GM23248 (cell line): ENCODE data around the gene ZNF783. TPM values are rescaled to one million over a fixed set of nuclear protein-coding genes. Genes with fewer than 3 reads are reported as not detected.

Experiments
- DNase-seq: peaks from one replicate; pipeline ENCODE4 v3.0.0-alpha.2; 2015
- H2AFZ ChIP-seq: fragments of 200-600 bp; sonication (generic); 2 replicates; pipeline ENCODE4 v1.6.1; 2016; ENCODE audit warnings: antibody characterized with exemption
- H3F3A ChIP-seq: fragments of 200-600 bp; sonication (generic); 2 replicates; pipeline ENCODE4 v1.6.1; 2016; ENCODE audit warnings: mild to moderate bottlenecking, antibody characterized with exemption, mixed run types; ENCODE audit not compliant: insufficient read depth
- H3K27ac ChIP-seq: fragments of 200-600 bp; sonication (generic); 2 replicates; pipeline ENCODE4 v1.5.1; 2016; ENCODE audit warnings: mild to moderate bottlenecking
- H3K27me3 ChIP-seq: fragments of 200-600 bp; sonication (generic); replicated peaks from 2 replicates; pipeline ENCODE4 v1.6.1; 2016; ENCODE audit warnings: mild to moderate bottlenecking; ENCODE audit not compliant: insufficient read depth
- H3K36me3 ChIP-seq: fragments of 200-600 bp; sonication (generic); 2 replicates; pipeline ENCODE4 v1.6.1; 2016; ENCODE audit warnings: low read depth, mild to moderate bottlenecking
- H3K4me1 ChIP-seq: fragments of 200-600 bp; sonication (generic); 2 replicates; pipeline ENCODE4 v1.6.1; 2016; ENCODE audit warnings: mild to moderate bottlenecking; ENCODE audit not compliant: insufficient read depth
- H3K4me2 ChIP-seq: fragments of 200-600 bp; sonication (generic); one replicate; pipeline ENCODE4 v1.6.1; 2016; ENCODE audit warnings: mild to moderate bottlenecking; ENCODE audit not compliant: unreplicated experiment
- H3K4me3 ChIP-seq: fragments of 200-600 bp; sonication (generic); 2 replicates; pipeline ENCODE4 v1.5.1; 2016; ENCODE audit warnings: mild to moderate bottlenecking
- H3K79me2 ChIP-seq: fragments of 200-600 bp; sonication (generic); 2 replicates; pipeline ENCODE4 v1.6.1; 2016; ENCODE audit warnings: mild to moderate bottlenecking; ENCODE audit not compliant: insufficient read depth
- H3K9ac ChIP-seq: fragments of 200-600 bp; sonication (generic); 2 replicates; pipeline ENCODE4 v1.6.1; 2016; ENCODE audit warnings: mild to moderate bottlenecking
- H3K9me2 ChIP-seq: fragments of 200-600 bp; sonication (generic); 2 replicates; pipeline ENCODE4 v1.6.1; 2016; ENCODE audit warnings: mixed run types, mild to moderate bottlenecking, moderate library complexity; ENCODE audit not compliant: insufficient read depth
- H3K9me3 ChIP-seq: fragments of 200-600 bp; sonication (generic); one replicate; pipeline ENCODE4 v1.6.1; 2017; ENCODE audit warnings: low read depth
- H4K20me1 ChIP-seq: fragments of 200-600 bp; sonication (generic); 2 replicates; pipeline ENCODE4 v1.6.0; 2016; ENCODE audit not compliant: insufficient read depth
- EZH2 ChIP-seq: fragments of 200-600 bp; sonication (generic); IDR thresholded peaks from 2 replicates; pipeline ENCODE4 v1.6.1; 2018; ENCODE audit warnings: antibody characterized with exemption, mild to moderate bottlenecking; ENCODE audit not compliant: insufficient read depth, poor library complexity, severe bottlenecking
- EZH2phosphoT487 ChIP-seq: fragments of 200-600 bp; sonication (generic); IDR thresholded peaks from 2 replicates; pipeline ENCODE4 v1.6.1; 2018; ENCODE audit warnings: antibody characterized with exemption, moderate library complexity, mild to moderate bottlenecking, low read depth; ENCODE audit not compliant: insufficient read depth
- WGBS, 2 experiments: methylation state at CpG; one replicate each; pipeline ENCODE4 v1.1.6; 2015 to 2017; ENCODE audit warnings: low lambda C conversion rate in 2 of 2, low coverage in 1 of 2; ENCODE audit errors: missing lambda C conversion rate in 2 of 2; 5-methylcytosine and 5-hydroxymethylcytosine counted together
- in situ Hi-C: fragments of 300-500 bp; cut with MboI; formaldehyde crosslinking; loops from 2 replicates; pipeline ENCODE4 v1.15.0; 2020
- polyA plus RNA-seq: library from polyadenylated mRNA; unstranded; fragments of >200 nt; fragmentation: Nextera tagmentation; extraction: Ambion mirVana; gene quantifications from 2 replicates; pipeline ENCODE4 v1.2.1, GENCODE V29; 2016
- total RNA-seq: library from RNA; depleted of rRNA; stranded (reverse); fragments of >200 nt; shearing (Covaris generic); gene quantifications from 2 replicates; pipeline ENCODE4 v1.2.3, GENCODE V29; 2014

Gene ZNF783
- total and polyA plus RNA-seq, 2 experiments from 2014 or later = 3.6 to 8.6 TPM

- H3K79me2 ChIP-seq = no peaks in the 10 kb centered on the region
- H3F3A ChIP-seq = peaks cover 4% of the 10 kb centered on the region; the same call in 1 of the 2 replicates
- H3K4me3 ChIP-seq = no peak overlapping the region
- no peaks in the 10 kb centered on the region for H3K9me2 ChIP-seq
- TF ChIP-seq EZH2phosphoT487 = no peak
- no peak for TF ChIP-seq EZH2
- H4K20me1 ChIP-seq = no peaks in the 10 kb centered on the region
- no peak overlapping the region for H3K27ac ChIP-seq
- H3K36me3 ChIP-seq = no peaks in the 10 kb centered on the region; the same call in 1 of the 2 replicates
- H2AFZ ChIP-seq = no peak overlapping the region
- H3K9ac ChIP-seq = no peak overlapping the region
- no peak for DNase-seq
- H3K4me2 ChIP-seq = no peak overlapping the region
- in situ Hi-C loops = no loop called here
- no peaks in the 10 kb centered on the region for H3K27me3 ChIP-seq
- no peaks in the 10 kb centered on the region for H3K4me1 ChIP-seq
- 77 to 85% methylated on average over 3 of the region's 3 CpGs for WGBS, 2 experiments
- no peaks in the 10 kb centered on the region for H3K9me3 ChIP-seq
Observed at GRCh38 chr7:149284343-149284742, 22.3 kb downstream of the ZNF783 start.

- H3K27ac ChIP-seq = no peak overlapping the region
- in situ Hi-C loops = no loop called here
- H3K36me3 ChIP-seq = no peaks in the 10 kb centered on the region; the same call in 1 of the 2 replicates
- no peak for TF ChIP-seq EZH2phosphoT487
- no peak for TF ChIP-seq EZH2
- H4K20me1 ChIP-seq = no peaks in the 10 kb centered on the region
- peak overlapping the region; percentile 70 for H3K4me3 ChIP-seq
- DNase-seq = peak; percentile 93
- H3K9ac ChIP-seq = peak overlapping the region; percentile 61
- H2AFZ ChIP-seq = peak overlapping the region; percentile 34
- no peaks in the 10 kb centered on the region for H3K9me2 ChIP-seq
- peaks cover 4% of the 10 kb centered on the region; the same call in 1 of the 2 replicates for H3F3A ChIP-seq
- H3K27me3 ChIP-seq = no peaks in the 10 kb centered on the region
- peak overlapping the region; percentile 52 for H3K4me2 ChIP-seq
- no peaks in the 10 kb centered on the region for H3K4me1 ChIP-seq
- H3K9me3 ChIP-seq = no peaks in the 10 kb centered on the region
- 8 to 11% methylated on average over 27 to 56 of the region's 66 CpGs for WGBS, 2 experiments
- H3K79me2 ChIP-seq = no peaks in the 10 kb centered on the region
Observed at GRCh38 chr7:149284850-149285585, 23.0 kb downstream of the ZNF783 start.

GRCh38 chr7:149285603-149286002 is 23.6 kb downstream of the ZNF783 start:
- Histone ChIP-seq H3K9me3 (no peaks in the 10 kb centered on the region), H4K20me1 (no peaks in the 10 kb centered on the region), H3K79me2 (no peaks in the 10 kb centered on the region), H3K4me1 (no peaks in the 10 kb centered on the region), H3K27ac (no peak overlapping the region), H2AFZ (peak overlapping the region; percentile 34), H3K9me2 (no peaks in the 10 kb centered on the region), H3K4me3 (peak overlapping the region; percentile 70), H3K27me3 (no peaks in the 10 kb centered on the region), H3K36me3 (no peaks in the 10 kb centered on the region; the same call in 1 of the 2 replicates), H3F3A (peaks cover 4% of the 10 kb centered on the region; the same call in 1 of the 2 replicates), H3K4me2 (peak overlapping the region; percentile 52), H3K9ac (peak overlapping the region; percentile 61)
- no peak for TF ChIP-seq EZH2
- no peak for TF ChIP-seq EZH2phosphoT487
- WGBS, 2 experiments = 10 to 13% methylated on average over 11 of the region's 11 CpGs
- DNase-seq = peak; percentile 51
- in situ Hi-C loops = no loop called here

- Histone ChIP-seq H3K9ac (no peak overlapping the region), H3K9me2 (no peaks in the 10 kb centered on the region), H3F3A (peaks cover 4% of the 10 kb centered on the region; the same call in 1 of the 2 replicates), H3K4me3 (no peak overlapping the region), H3K4me1 (no peaks in the 10 kb centered on the region), H3K36me3 (no peaks in the 10 kb centered on the region; the same call in 1 of the 2 replicates), H2AFZ (no peak overlapping the region), H4K20me1 (no peaks in the 10 kb centered on the region), H3K27ac (no peak overlapping the region), H3K27me3 (no peaks in the 10 kb centered on the region), H3K9me3 (no peaks in the 10 kb centered on the region), H3K79me2 (no peaks in the 10 kb centered on the region), H3K4me2 (no peak overlapping the region)
- in situ Hi-C loops = no loop called here
- TF ChIP-seq EZH2 = no peak
- TF ChIP-seq EZH2phosphoT487 = no peak
- DNase-seq = peak; percentile 39
- WGBS, 2 experiments = 96 to 98% methylated on average over 6 of the region's 6 CpGs
Observed at GRCh38 chr7:149286811-149287400, 24.9 kb downstream of the ZNF783 start.
